Measurements from ENCODE around the gene DEPDC5.

The DEPDC5 gene

DNA sequence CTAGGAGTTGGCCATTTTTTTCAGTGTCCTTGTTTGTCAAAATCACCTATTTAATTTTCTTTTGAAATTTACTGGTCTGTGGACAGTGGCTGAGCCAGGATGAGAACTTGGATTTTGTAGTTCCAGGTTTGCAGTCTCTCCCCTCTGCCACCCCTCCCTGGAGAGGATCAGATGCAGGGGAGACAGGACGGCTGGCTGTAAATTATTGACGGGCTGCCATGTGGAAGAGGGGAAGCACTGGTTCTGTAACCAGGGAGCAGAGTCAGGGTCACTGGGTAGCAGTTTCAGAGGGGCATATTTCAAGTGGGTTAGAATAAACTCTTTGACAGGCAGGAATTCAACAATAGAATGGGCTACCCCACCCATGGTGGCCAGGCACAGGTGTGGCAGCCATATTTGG lies 169.9 kb downstream of the DEPDC5 start:
- Histone ChIP-seq H3K9ac (ENCODE audit: low read depth, low read length) (no peak overlapping the region), H3K27ac (ENCODE audit: low read length) (no peak overlapping the region), H3K4me1 (ENCODE audit: insufficient read depth, low read length) (no peaks in the 10 kb centered on the region), H3K4me3 (ENCODE audit: low read depth in 1 of 2, low read length in 2 of 2) (no peak overlapping the region), H4K20me1 (ENCODE audit: insufficient read depth, low read length) (no peaks in the 10 kb centered on the region), H3K4me2 (ENCODE audit: insufficient read depth, low read length) (no peak overlapping the region), H3K27me3 (ENCODE audit: insufficient read depth, low read length, poor library complexity) (no peaks in the 10 kb centered on the region), H2AFZ (ENCODE audit: low read depth, low read length) (no peak overlapping the region), H3K79me2 (ENCODE audit: insufficient read depth, low read length) (no peaks in the 10 kb centered on the region), H3K9me3 (ENCODE audit: insufficient read depth, low read length, severe bottlenecking) (no peaks in the 10 kb centered on the region), H3K36me3 (ENCODE audit: insufficient read depth, low read length) (no peaks in the 10 kb centered on the region)
- ATAC-seq (ENCODE audit: insufficient read depth, low read depth) = no peak
- no peak for DNase-seq
- no peak for TF ChIP-seq EZH2 (IDR thresholded peaks at IDR 0.05; ENCODE audit: borderline replicate concordance, low read depth, low read length, severe bottlenecking)
- TF ChIP-seq, protein P1, sequence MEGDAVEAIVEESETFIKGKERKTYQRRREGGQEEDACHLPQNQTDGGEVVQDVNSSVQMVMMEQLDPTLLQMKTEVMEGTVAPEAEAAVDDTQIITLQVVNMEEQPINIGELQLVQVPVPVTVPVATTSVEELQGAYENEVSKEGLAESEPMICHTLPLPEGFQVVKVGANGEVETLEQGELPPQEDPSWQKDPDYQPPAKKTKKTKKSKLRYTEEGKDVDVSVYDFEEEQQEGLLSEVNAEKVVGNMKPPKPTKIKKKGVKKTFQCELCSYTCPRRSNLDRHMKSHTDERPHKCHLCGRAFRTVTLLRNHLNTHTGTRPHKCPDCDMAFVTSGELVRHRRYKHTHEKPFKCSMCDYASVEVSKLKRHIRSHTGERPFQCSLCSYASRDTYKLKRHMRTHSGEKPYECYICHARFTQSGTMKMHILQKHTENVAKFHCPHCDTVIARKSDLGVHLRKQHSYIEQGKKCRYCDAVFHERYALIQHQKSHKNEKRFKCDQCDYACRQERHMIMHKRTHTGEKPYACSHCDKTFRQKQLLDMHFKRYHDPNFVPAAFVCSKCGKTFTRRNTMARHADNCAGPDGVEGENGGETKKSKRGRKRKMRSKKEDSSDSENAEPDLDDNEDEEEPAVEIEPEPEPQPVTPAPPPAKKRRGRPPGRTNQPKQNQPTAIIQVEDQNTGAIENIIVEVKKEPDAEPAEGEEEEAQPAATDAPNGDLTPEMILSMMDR (IDR thresholded peaks at IDR 0.05; ENCODE audit: borderline replicate concordance, extremely low read depth, low read length, poor library complexity, severe bottlenecking) = no peak

GRCh38 chr22:31925056-31925455 lies 171.2 kb downstream of the DEPDC5 start:
- Histone ChIP-seq H3K4me2 (ENCODE audit: insufficient read depth, low read length) (no peak overlapping the region), H3K9me3 (ENCODE audit: insufficient read depth, low read length, severe bottlenecking) (no peaks in the 10 kb centered on the region), H3K27me3 (ENCODE audit: insufficient read depth, low read length, poor library complexity) (no peaks in the 10 kb centered on the region), H3K79me2 (ENCODE audit: insufficient read depth, low read length) (no peaks in the 10 kb centered on the region), H3K27ac (ENCODE audit: low read length) (no peak overlapping the region), H4K20me1 (ENCODE audit: insufficient read depth, low read length) (no peaks in the 10 kb centered on the region), H3K4me1 (ENCODE audit: insufficient read depth, low read length) (no peaks in the 10 kb centered on the region), H3K4me3 (ENCODE audit: low read depth in 1 of 2, low read length in 2 of 2) (no peak overlapping the region), H2AFZ (ENCODE audit: low read depth, low read length) (no peak overlapping the region), H3K36me3 (ENCODE audit: insufficient read depth, low read length) (no peaks in the 10 kb centered on the region), H3K9ac (ENCODE audit: low read depth, low read length) (no peak overlapping the region)
- no peak for TF ChIP-seq EZH2 (IDR thresholded peaks at IDR 0.05; ENCODE audit: borderline replicate concordance, low read depth, low read length, severe bottlenecking)
- TF ChIP-seq, protein P1 (IDR thresholded peaks at IDR 0.05; ENCODE audit: borderline replicate concordance, extremely low read depth, low read length, poor library complexity, severe bottlenecking) = no peak
- DNase-seq = no peak
- no peak for ATAC-seq (ENCODE audit: insufficient read depth, low read depth)

DNA sequence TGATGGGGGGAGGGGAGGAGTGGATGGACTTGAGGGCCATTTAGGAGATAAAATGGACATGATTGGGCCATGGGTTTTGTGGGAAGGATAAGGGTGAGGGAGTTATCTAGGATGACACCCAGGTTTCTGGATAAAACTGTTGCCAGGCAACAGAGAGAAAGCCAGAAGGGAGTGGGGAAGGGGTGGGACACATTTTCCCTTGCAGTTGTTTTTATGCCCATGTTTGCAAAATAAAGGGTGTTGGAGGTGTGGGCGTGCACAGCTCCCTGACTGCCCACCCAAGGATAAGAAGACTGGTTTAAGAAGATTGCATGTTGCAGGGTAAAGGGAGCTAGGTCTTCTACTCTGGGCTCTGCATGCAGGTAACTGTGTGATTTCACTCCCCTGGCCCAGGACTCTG lies 172.2 kb downstream of the DEPDC5 start:
- TF ChIP-seq, protein P1 (IDR thresholded peaks at IDR 0.05; ENCODE audit: borderline replicate concordance, extremely low read depth, low read length, poor library complexity, severe bottlenecking) = no peak
- no peak for TF ChIP-seq EZH2 (IDR thresholded peaks at IDR 0.05; ENCODE audit: borderline replicate concordance, low read depth, low read length, severe bottlenecking)
- H3K4me1 ChIP-seq (ENCODE audit: insufficient read depth, low read length) = no peaks in the 10 kb centered on the region
- no peak overlapping the region for H3K9ac ChIP-seq (ENCODE audit: low read depth, low read length)
- H3K27ac ChIP-seq (ENCODE audit: low read length) = no peak overlapping the region
- no peak overlapping the region for H3K4me3 ChIP-seq (ENCODE audit: low read depth in 1 of 2, low read length in 2 of 2)
- H3K79me2 ChIP-seq (ENCODE audit: insufficient read depth, low read length) = no peaks in the 10 kb centered on the region
- no peaks in the 10 kb centered on the region for H3K9me3 ChIP-seq (ENCODE audit: insufficient read depth, low read length, severe bottlenecking)
- DNase-seq = no peak
- no peak overlapping the region for H2AFZ ChIP-seq (ENCODE audit: low read depth, low read length)
- no peaks in the 10 kb centered on the region for H4K20me1 ChIP-seq (ENCODE audit: insufficient read depth, low read length)
- H3K27me3 ChIP-seq (ENCODE audit: insufficient read depth, low read length, poor library complexity) = no peaks in the 10 kb centered on the region
- no peak for ATAC-seq (ENCODE audit: insufficient read depth, low read depth)
- H3K4me2 ChIP-seq (ENCODE audit: insufficient read depth, low read length) = no peak overlapping the region
- no peaks in the 10 kb centered on the region for H3K36me3 ChIP-seq (ENCODE audit: insufficient read depth, low read length)

DNA sequence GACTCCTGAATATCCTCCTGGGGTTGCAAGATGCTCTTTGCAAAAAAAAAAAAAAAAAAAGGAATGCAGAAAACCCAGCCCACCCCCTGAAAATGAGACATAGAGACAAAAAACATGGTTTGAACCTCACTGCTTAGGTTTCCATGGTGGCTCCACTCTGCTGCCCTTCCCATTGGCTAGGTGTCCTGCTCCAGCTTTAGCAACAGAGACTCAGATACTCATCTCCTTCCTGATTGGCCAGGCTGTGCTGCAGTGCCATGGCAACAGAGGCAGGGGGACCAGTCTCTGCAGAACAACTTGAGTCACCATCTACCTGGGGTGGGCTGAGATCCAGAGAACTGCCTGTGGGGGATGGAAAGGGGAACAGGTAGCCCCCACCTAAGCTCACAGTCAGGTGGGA lies 173.2 kb downstream of the DEPDC5 start:
- no peak for TF ChIP-seq EZH2 (IDR thresholded peaks at IDR 0.05; ENCODE audit: borderline replicate concordance, low read depth, low read length, severe bottlenecking)
- TF ChIP-seq, protein P1 (IDR thresholded peaks at IDR 0.05; ENCODE audit: borderline replicate concordance, extremely low read depth, low read length, poor library complexity, severe bottlenecking) = no peak
- ATAC-seq (ENCODE audit: insufficient read depth, low read depth) = no peak

More for the DNA sequence above, 173.2 kb downstream of the DEPDC5 start:
- no peak for DNase-seq
- Histone ChIP-seq H3K9me3 (ENCODE audit: insufficient read depth, low read length, severe bottlenecking) (no peaks in the 10 kb centered on the region), H2AFZ (ENCODE audit: low read depth, low read length) (no peak overlapping the region), H3K36me3 (ENCODE audit: insufficient read depth, low read length) (no peaks in the 10 kb centered on the region), H4K20me1 (ENCODE audit: insufficient read depth, low read length) (no peaks in the 10 kb centered on the region), H3K27ac (ENCODE audit: low read length) (no peak overlapping the region), H3K4me1 (ENCODE audit: insufficient read depth, low read length) (no peaks in the 10 kb centered on the region), H3K9ac (ENCODE audit: low read depth, low read length) (no peak overlapping the region), H3K4me2 (ENCODE audit: insufficient read depth, low read length) (no peak overlapping the region), H3K27me3 (ENCODE audit: insufficient read depth, low read length, poor library complexity) (no peaks in the 10 kb centered on the region), H3K79me2 (ENCODE audit: insufficient read depth, low read length) (no peaks in the 10 kb centered on the region), H3K4me3 (ENCODE audit: low read depth in 1 of 2, low read length in 2 of 2) (no peak overlapping the region)

Measured in DND-41 (cell line).